Activated T-helper 1 cell treated with anti-CD3 and anti-CD28 coated beads, Interleukin-2, amount 50 U/mL, for 16 hours (primary cell): ENCODE results near the gene EIF5AL1.
"Not testable (repeated sequence)": the region's sequence is repeated elsewhere in the genome, so short reads cannot be mapped to it uniquely, and the experiment has no call there.

Source experiments
- DNase-seq, 2 donors: peaks; one replicate each; pipeline ENCODE4 v3.0.0-alpha.2; 2020; ENCODE audit warnings: low read depth in 1 of 2, low spot score in 1 of 2

EIF5AL1 gene

DNA sequence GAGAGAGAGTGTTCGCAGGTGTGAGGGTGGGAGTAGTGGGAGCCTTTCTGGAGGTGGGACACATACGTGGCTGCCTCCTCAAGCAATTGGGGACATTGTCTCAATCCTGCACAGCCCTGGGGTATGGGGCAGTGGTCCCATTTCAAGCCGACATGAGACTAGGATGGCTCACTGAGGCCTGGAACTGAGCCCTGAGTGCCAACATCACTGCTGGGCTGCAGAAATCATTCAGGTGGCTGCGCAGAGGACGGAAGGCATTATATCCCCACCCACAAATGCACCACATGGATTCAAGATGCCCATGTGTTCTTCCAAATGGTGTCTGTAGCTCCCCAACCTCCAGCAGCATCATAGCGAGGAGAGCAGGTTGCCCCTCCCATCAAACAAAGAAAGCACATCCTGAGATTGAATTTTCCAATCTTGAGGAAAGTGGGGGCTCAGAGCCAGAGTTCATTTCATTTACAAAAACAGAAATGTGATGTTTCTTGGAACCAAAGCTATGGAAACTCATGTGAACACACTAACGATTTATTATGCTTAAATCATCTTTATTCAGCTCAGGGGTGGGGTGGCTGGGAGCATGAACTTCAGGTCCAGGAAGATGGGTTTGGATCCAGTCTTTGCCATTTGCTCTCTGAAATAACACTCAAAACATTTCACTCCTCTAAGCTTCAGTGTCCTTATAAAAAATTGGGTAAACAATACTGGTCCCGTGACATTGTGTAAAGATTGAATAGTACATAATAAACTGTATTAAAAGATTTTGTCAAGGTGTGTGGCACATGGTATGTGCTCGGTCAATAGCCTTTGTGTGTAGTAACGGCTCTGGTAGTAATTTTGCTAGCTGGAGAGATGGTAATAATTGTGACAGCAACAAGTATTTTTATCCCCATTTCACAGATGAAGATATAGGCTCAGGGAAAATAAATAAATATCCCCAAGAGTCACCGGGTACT, 43.3 kb downstream of the EIF5AL1 start:
- no peak for DNase-seq

DNA sequence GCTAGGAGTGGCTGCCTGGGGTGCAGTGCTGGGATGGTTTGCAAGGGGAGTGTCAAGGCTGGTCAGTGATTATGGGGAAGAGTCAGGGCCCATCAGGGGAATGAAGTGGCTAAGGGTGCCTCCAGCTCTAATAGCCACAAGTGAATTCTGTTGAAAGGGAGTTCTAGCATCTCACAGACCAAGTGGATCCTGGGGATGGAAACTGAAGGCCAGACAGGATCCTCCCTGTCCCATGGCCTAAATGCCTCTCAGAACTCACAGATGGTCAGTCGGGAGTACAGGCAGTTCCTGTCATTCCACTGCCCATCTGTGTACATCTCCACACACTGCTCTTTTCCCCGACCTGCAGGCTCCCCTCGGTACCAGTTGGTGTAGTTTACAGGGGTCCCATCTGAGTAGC, 44.6 kb downstream of the EIF5AL1 start:
- not testable (repeated sequence) for DNase-seq

DNA sequence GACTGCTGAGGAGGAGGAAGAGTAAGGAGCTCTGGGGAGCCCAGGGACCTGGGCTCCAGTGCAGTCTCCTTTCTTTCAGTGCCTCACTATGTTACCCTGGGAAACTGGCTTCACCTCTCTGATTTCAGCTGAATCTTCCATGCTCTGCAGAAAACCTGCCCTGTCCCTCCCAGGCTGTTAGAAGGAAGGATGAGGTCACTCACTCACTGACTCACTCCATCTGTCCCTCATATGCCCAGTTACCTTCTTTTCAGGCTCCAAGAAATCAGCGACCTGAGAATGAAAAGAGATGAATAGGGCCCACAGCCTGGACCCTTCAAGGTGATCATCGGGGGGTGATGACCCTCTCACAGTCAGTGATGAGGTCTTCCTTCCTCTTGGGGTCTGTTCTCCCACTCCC, 47.4 kb downstream of the EIF5AL1 start:
- no peak for DNase-seq

DNA sequence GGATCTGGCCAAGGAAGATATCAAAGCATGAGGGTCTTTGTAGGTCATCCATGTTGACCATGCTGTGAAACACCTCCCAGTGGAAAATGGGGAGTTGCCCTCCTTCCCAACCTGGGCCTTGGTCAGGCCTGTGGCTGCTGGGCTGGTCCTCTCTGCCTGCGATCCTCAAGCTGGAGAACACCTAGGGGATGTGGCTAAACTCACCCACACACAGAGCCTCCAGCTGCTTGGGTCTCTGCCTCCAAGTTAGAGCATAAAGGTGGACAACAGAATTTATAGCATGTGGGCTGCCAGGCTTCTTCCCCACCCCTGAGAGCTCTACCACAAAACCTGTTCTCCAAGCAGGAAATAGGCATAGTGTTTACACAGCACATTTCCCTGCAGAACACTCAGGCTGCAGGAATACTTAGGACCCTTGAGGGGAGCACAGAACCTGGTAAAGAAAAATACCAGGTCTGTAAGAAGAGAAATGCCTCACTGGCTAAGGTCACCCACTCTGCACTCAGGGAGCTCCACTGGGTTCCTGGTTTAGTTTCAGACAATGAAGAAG, 47.9 kb downstream of the EIF5AL1 start, which contains the start of gene SFTPA2:
TSS of gene SFTPA2 (minus strand) at position 248 of the 550 bp plus-strand sequence. CDS start 924 bp downstream, outside the sequence.
- DNase-seq: no peak

DNA sequence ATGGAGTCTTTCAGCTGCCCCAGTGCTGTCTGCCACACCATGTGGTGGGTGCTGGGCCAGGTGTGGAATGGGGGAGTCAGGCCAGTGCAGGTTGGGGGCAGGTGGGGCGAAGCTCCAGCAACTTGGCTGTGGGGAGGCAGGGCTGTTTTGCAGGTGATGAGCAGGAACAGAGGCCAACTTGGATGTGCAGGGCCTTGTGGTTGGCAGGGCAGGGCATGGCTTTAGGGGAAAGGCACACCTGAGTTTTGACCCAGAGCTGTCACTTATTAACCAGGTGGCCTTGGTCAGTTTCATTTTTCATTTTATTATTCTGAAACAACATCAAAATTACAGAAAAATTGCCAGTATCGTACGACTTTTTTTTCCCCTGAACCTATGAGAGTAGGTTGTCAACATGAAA, 48.9 kb downstream of the EIF5AL1 start:
- no peak for DNase-seq

DNA sequence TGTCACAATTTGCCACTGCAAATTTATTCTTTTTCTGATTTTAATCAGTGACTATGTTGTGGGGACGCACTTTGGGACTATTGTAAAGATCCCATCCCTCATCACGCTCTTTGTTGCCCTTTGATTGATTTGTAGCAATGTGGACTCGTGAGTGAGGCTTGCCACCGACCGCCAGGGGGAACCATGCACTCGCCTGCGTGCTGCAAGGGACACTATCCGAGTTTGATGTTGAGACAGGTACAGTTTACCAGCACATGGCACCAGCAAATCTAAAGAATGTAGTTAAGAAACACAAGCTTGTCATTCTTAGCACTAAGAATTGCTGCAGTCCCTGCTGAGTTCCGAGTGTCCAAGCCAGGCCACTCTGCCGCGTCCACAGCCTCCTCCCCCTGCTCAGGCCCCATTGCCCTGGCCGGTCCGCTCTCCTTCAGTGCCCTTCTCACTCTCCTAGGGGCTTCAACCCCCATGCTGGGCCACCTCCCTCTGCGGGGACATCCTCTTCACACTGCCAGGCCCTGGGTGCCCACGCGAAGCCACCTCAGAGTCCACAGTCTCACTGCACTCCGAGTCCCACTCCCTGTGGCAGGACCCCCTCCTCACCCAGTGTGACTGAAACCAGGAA, 49.9 kb downstream of the EIF5AL1 start:
- peak; percentile 23 to 26 for DNase-seq

DNA sequence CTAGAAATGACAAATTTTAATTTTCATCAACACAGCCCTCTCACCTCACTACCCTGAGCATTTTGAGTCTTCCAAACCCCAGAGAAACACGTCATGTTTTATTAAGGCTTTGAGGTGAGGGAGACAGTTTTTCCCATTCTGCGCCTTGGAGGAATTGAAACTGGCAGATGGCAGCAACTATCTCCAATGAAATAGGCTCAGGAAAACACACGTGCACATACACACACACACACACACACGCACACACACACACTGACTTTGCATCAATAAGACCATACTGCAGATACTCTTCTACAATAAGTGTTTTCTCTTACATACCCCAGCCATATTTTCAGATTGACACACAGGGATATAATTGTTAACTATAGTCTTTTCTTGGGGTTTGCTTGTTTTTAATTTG, 51.1 kb downstream of the EIF5AL1 start:
- DNase-seq: no peak
